Ovary (tissue), 9 donors: Measurements from ENCODE around the gene CEP112. TPM values are rescaled to one million over a fixed set of nuclear protein-coding genes. Genes with fewer than 3 reads are reported as not detected.

Source experiments
- DNase-seq, 5 donors: peaks; one replicate each; pipeline ENCODE4 v3.0.0-alpha.2; 2019 to 2020
- H3K27ac ChIP-seq, 2 donors: fragments of 200-600 bp; one replicate each; pipeline versions ENCODE4 v1.5.1 to v1.8.0; 2019 to 2022
- H3K27me3 ChIP-seq: fragments of 200-600 bp; one replicate; pipeline ENCODE4 v1.8.0; 2022
- H3K36me3 ChIP-seq: fragments of 200-600 bp; sonication (generic); one replicate; pipeline ENCODE4 v1.5.1; 2019
- H3K4me1 ChIP-seq: one replicate; pipeline ENCODE4 v1.8.1; 2013; ENCODE audit warnings: mild to moderate bottlenecking, moderate library complexity; ENCODE audit not compliant: insufficient read depth
- H3K4me3 ChIP-seq: fragments of 200-600 bp; sonication (generic); one replicate; pipeline ENCODE4 v1.5.1; 2017
- H3K9me3 ChIP-seq, 2 donors: fragments of 200-600 bp in 1 of 2; sonication (generic) in 1 of 2; one replicate each; pipeline versions ENCODE4 v1.5.1 to v1.8.1; 2013 to 2019; ENCODE audit warnings: mild to moderate bottlenecking in 1 of 2, moderate library complexity in 1 of 2
- CTCF ChIP-seq, 3 donors: fragments of 450-650 bp in 2 of 3; fragments of 200-600 bp in 1 of 3; IDR thresholded peaks; one replicate each; pipeline versions ENCODE4 v1.5.1 to v1.8.0; 2016 to 2022; ENCODE audit warnings: antibody characterized with exemption in 3 of 3, mild to moderate bottlenecking in 1 of 3
- EP300 ChIP-seq: sonication (generic); formaldehyde crosslinking; IDR thresholded peaks from one replicate; pipeline ENCODE4 v1.6.1; 2017; ENCODE audit warnings: antibody characterized with exemption
- POLR2A ChIP-seq: fragments of 450-650 bp; IDR thresholded peaks from one replicate; pipeline ENCODE4 v1.6.1; 2017; ENCODE audit warnings: antibody characterized with exemption, mild to moderate bottlenecking, moderate library complexity
- WGBS, 3 donors: extraction: QIAGEN DNeasy Blood & Tissue Kit in 1 of 3; methylation state at CpG; one replicate each; pipeline versions ENCODE4 v1.1.5 to v1.1.7; 2013 to 2017; 5-methylcytosine and 5-hydroxymethylcytosine counted together
- intact Hi-C, 4 donors: fragments of 100-400 bp; cut with DNase I; formaldehyde crosslinking; loops; one replicate each; pipeline versions ENCODE4 v1.11.0 to v1.15.1; 2022 to 2023
- polyA plus RNA-seq, 2 donors: library from polyadenylated mRNA; stranded (reverse); fragments of 200-250 nt in 1 of 2; fragments of 350-450 nt in 1 of 2; fragmentation: Illumina TruSeq in 1 of 2; extraction: RNeasy Lipid Tissue Mini Kit (QIAGEN cat#74804) in 1 of 2; gene quantifications; one replicate each; pipeline ENCODE4 v1.2.3, GENCODE V29; 2013 to 2014
- total RNA-seq, 7 donors: library from RNA; depleted of rRNA in 2 of 7; stranded (reverse); fragments of >200 nt in 2 of 7; fragmentation: NEBNext Ultra II Directional in 3 of 7; extraction: Animal tissue kit (Norgen Biotek cat#: 25700) in 3 of 7; gene quantifications; one replicate each; pipeline versions ENCODE4 v1.1.0 to v1.2.4, GENCODE V29; 2016 to 2023
- donor health status: DM: no; HTN: no; CAD: no; lungs with moderate emphysema.
- donor health status: DM: no; HTN: no; CAD: no.
- donor health status: Bipolar disorder and iron deficiency.
- donor health status: DM: yes; HTN: yes; CAD: no.
- donor health status: DM: no; HTN: no; CAD: no.
- donor health status: DM: yes; HTN: yes; CAD: no.

The CEP112 gene
- total and polyA plus RNA-seq, 9 donors = 9.3 to 25.5 (median 16.9) TPM

- Histone ChIP-seq H3K4me1 (no peaks in the 10 kb centered on the region), H3K9me3 (no peaks in the 10 kb centered on the region), H3K27me3 (no peaks in the 10 kb centered on the region), H3K27ac (no peak overlapping the region), H3K4me3 (no peak overlapping the region), H3K36me3 (no peaks in the 10 kb centered on the region)
- 86 to 91% (median 91%) methylated on average over 2 of the region's 2 CpGs for WGBS, 3 donors
- TF ChIP-seq EP300 (no peak), CTCF (IDR thresholded peaks at IDR 0.05) (no peak), POLR2A (no peak)
- no peak for DNase-seq
- intact Hi-C loops = no loop called here
These were observed 159.7 kb downstream of the CEP112 start for GRCh38 chr17:66032082-66032712.

GRCh38 chr17:66025551-66025950, 166.4 kb downstream of the CEP112 start:
- Histone ChIP-seq H3K9me3 (peaks cover 0 to 6% of the 10 kb centered on the region in 2 donors), H3K4me1 (no peaks in the 10 kb centered on the region), H3K27ac (no peak overlapping the region), H3K27me3 (no peaks in the 10 kb centered on the region), H3K4me3 (no peak overlapping the region), H3K36me3 (no peaks in the 10 kb centered on the region)
- intact Hi-C loops = no loop called here
- TF ChIP-seq EP300 (no peak), POLR2A (no peak), CTCF (IDR thresholded peaks at IDR 0.05) (no peak)
- no peak for DNase-seq

GRCh38 chr17:66021757-66022156, 170.2 kb downstream of the CEP112 start:
- intact Hi-C loops = no loop called here

GRCh38 chr17:66018786-66019185, 173.1 kb downstream of the CEP112 start:
- H3K27me3 ChIP-seq = no peaks in the 10 kb centered on the region
- H3K4me1 ChIP-seq = no peaks in the 10 kb centered on the region
- H3K27ac ChIP-seq = no peak overlapping the region
- no peak for TF ChIP-seq POLR2A
- TF ChIP-seq EP300 = no peak
- TF ChIP-seq CTCF (IDR thresholded peaks at IDR 0.05) = no peak
- H3K4me3 ChIP-seq = no peak overlapping the region
- H3K9me3 ChIP-seq = peaks cover 0 to 5% of the 10 kb centered on the region in 2 donors
- no peak for DNase-seq
- WGBS, 3 donors = 44 to 86% (median 48%) methylated on average over 2 of the region's 2 CpGs
- intact Hi-C loops = no loop called here
- H3K36me3 ChIP-seq = no peaks in the 10 kb centered on the region

More at GRCh38 chr17:66021757-66022156, 170.2 kb downstream of the CEP112 start:
- H3K27me3 ChIP-seq = no peaks in the 10 kb centered on the region
- no peak for DNase-seq
- TF ChIP-seq EP300 (no peak), CTCF (IDR thresholded peaks at IDR 0.05) (no peak), POLR2A (no peak)
- no peak overlapping the region for H3K27ac ChIP-seq
- H3K4me1 ChIP-seq = no peaks in the 10 kb centered on the region
- H3K36me3 ChIP-seq = no peaks in the 10 kb centered on the region
- WGBS, 3 donors = 62 to 64% (median 64%) methylated on average over 3 of the region's 3 CpGs
- peaks cover 0 to 6% of the 10 kb centered on the region in 2 donors for H3K9me3 ChIP-seq
- H3K4me3 ChIP-seq = no peak overlapping the region
